GM06990 (cell line): ENCODE measurements around the gene PLEKHO1.
A peak's percentile ranks its signal among the peaks of the same experiment; 100 is the strongest.
"Not testable (repeated sequence)": the region's sequence is repeated elsewhere in the genome, so short reads cannot be mapped to it uniquely, and the experiment has no call there.

ENCODE experiments used
- DNase-seq: peaks from one replicate; pipeline ENCODE4 v3.0.0-alpha.2; 2011; ENCODE audit not compliant: insufficient read length; ENCODE audit errors: extremely low read depth
- H3K27me3 ChIP-seq: replicated peaks from 2 replicates; pipeline ENCODE4 v1.6.0; 2011; ENCODE audit warnings: low read length; ENCODE audit not compliant: control insufficient read depth, insufficient read depth
- H3K36me3 ChIP-seq: 2 replicates; pipeline ENCODE4 v1.5.1; 2011; ENCODE audit warnings: low read length; ENCODE audit not compliant: control insufficient read depth, insufficient read depth
- H3K4me3 ChIP-seq: replicated peaks from 2 replicates; pipeline ENCODE4 v1.5.1; 2011; ENCODE audit warnings: low read depth, mild to moderate bottlenecking, control low read depth, low read length
- TF ChIP-seq, protein P1 (sequence below): IDR thresholded peaks from 2 replicates; pipeline ENCODE4 v1.5.1; 2011; ENCODE audit warnings: low read length, control low read depth, mild to moderate bottlenecking, inconsistent platforms; ENCODE audit not compliant: insufficient read depth, poor library complexity, severe bottlenecking

Gene PLEKHO1

GRCh38 chr1:150142083-150142482 lies 7.6 kb upstream of the PLEKHO1 start:
- Histone ChIP-seq H3K27me3 (no peaks in the 10 kb centered on the region), H3K4me3 (no peak overlapping the region), H3K36me3 (no peaks in the 10 kb centered on the region)
- no peak for DNase-seq
- TF ChIP-seq, protein P1, sequence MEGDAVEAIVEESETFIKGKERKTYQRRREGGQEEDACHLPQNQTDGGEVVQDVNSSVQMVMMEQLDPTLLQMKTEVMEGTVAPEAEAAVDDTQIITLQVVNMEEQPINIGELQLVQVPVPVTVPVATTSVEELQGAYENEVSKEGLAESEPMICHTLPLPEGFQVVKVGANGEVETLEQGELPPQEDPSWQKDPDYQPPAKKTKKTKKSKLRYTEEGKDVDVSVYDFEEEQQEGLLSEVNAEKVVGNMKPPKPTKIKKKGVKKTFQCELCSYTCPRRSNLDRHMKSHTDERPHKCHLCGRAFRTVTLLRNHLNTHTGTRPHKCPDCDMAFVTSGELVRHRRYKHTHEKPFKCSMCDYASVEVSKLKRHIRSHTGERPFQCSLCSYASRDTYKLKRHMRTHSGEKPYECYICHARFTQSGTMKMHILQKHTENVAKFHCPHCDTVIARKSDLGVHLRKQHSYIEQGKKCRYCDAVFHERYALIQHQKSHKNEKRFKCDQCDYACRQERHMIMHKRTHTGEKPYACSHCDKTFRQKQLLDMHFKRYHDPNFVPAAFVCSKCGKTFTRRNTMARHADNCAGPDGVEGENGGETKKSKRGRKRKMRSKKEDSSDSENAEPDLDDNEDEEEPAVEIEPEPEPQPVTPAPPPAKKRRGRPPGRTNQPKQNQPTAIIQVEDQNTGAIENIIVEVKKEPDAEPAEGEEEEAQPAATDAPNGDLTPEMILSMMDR = no peak

DNA sequence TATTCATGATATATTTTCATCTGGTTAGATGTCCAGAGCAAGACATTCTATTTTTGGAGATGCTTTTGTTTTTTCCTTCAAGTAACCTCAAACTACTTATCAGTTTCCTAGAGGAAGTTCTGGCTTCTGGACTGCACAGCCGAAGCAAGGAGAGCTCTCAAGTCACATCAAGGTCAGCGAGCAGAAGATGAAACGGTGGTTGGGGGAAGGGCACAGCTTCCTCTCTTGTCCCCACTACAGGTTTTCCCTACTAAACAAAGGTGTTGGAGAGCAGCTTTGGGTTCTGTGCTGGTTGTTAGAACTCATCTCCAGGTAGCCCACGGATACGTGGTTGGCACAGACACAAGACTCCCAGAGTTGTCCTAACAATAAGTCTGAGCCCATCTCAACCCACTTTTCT lies 5.1 kb upstream of the PLEKHO1 start:
- Histone ChIP-seq H3K4me3 (no peak overlapping the region), H3K27me3 (no peaks in the 10 kb centered on the region), H3K36me3 (no peaks in the 10 kb centered on the region)
- no peak for DNase-seq
- TF ChIP-seq, protein P1 = no peak

GRCh38 chr1:150146016-150146415 lies 3.7 kb upstream of the PLEKHO1 start:
- not testable (repeated sequence) for H3K36me3 ChIP-seq, H3K4me3 ChIP-seq, DNase-seq, H3K27me3 ChIP-seq

GRCh38 chr1:150146849-150147542 lies 2.7 kb upstream of the PLEKHO1 start:
- H3K36me3 ChIP-seq = no peaks in the 10 kb centered on the region; the same call in 1 of the 2 replicates
- H3K4me3 ChIP-seq = no peak overlapping the region
- no peak for DNase-seq
- TF ChIP-seq, protein P1 = no peak
- no peaks in the 10 kb centered on the region for H3K27me3 ChIP-seq

GRCh38 chr1:150148837-150149270 lies 862 bp upstream of the PLEKHO1 start:
- TF ChIP-seq, protein P1 = no peak
- DNase-seq = no peak
- Histone ChIP-seq H3K36me3 (peaks cover 3% of the 10 kb centered on the region), H3K4me3 (peak overlapping the region; percentile 74), H3K27me3 (no peaks in the 10 kb centered on the region)

GRCh38 chr1:150150133-150151021 lies 661 bp downstream of the PLEKHO1 start:
- TF ChIP-seq, protein P1 = no peak
- Histone ChIP-seq H3K27me3 (no peaks in the 10 kb centered on the region), H3K4me3 (peak overlapping the region; percentile 74), H3K36me3 (peaks cover 12% of the 10 kb centered on the region)
- no peak for DNase-seq
